Cardiac fibroblast (primary cell): Measurements from ENCODE around the gene GTPBP6.
"Not testable (repeated sequence)": the region's sequence is repeated elsewhere in the genome, so short reads cannot be mapped to it uniquely, and the experiment has no call there.

Experiments used
- DNase-seq, 2 donors: peaks; one replicate each; pipeline versions ENCODE4 v3.0.0 to v3.0.0-alpha.2; 2010; ENCODE audit warnings: low read depth in 2 of 2
- H3K4me3 ChIP-seq, 2 donors: replicated peaks in 1 of 2; 1 replicate in 1 of 2; 2 replicates in 1 of 2; pipeline ENCODE4 v1.5.1; 2011; ENCODE audit warnings: low read depth in 2 of 2, low read length in 2 of 2, mild to moderate bottlenecking in 2 of 2, moderate library complexity in 1 of 2
- CTCF ChIP-seq: IDR thresholded peaks from one replicate; pipeline ENCODE4 v1.5.1; 2011; ENCODE audit warnings: low read depth, mild to moderate bottlenecking, low read length, inconsistent platforms

GTPBP6 gene

DNA sequence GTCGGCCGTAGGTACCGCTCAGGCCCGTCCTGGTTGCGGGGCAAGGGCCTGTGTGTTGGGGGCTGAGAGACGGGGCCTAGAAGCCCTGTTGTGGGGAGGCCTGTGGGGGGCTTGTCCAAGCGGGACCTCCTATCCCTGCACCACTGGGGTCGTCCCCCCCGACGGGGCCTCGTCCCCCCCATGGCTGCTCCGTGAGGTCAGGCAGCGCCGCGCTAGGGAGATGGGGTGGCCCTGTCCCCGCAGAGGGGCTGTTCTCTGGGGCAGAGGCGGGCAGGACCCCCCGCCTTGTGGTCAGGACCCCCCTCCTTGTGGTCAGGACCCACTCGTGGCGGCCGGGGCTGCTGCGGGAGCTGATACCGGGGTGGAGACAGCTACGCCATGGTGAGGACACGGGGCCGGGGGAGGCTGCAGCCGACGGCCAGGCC lies 12.1 kb upstream of the GTPBP6 start:
- H3K4me3 ChIP-seq, result no peak overlapping the region

DNA sequence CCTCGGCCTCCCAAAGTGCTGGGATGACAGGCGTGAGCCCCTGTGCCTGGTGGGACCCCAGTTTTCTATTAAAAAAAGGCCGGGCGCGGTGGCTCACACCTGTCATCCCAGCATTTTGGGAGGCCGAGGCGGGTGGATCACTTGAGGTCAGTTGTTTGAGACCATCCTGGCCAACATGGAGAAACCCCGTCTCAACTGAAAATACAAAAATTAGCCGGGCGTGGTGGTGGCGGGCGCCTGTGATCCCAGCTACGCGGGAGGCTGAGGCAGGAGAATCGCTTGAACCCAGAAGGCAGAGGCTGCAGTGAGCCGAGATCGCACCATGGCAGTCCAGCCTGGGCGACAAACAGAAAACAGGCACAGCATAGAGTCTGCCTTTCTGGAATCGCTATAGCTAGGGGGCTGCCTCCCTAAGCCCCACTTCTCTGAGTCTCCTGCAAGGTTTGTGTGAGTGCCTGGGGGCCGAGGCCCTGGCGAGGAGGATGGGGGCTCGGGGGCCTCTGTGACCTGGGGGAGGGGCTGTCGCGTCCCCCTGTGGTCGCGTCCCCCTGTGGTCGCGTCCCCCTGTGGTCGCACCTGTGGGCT lies 11.6 kb upstream of the GTPBP6 start:
- not testable (repeated sequence) for DNase-seq, H3K4me3 ChIP-seq

More for the DNA sequence above, 12.1 kb upstream of the GTPBP6 start:
- DNase-seq, result no peak
- TF ChIP-seq CTCF, result no peak

DNA sequence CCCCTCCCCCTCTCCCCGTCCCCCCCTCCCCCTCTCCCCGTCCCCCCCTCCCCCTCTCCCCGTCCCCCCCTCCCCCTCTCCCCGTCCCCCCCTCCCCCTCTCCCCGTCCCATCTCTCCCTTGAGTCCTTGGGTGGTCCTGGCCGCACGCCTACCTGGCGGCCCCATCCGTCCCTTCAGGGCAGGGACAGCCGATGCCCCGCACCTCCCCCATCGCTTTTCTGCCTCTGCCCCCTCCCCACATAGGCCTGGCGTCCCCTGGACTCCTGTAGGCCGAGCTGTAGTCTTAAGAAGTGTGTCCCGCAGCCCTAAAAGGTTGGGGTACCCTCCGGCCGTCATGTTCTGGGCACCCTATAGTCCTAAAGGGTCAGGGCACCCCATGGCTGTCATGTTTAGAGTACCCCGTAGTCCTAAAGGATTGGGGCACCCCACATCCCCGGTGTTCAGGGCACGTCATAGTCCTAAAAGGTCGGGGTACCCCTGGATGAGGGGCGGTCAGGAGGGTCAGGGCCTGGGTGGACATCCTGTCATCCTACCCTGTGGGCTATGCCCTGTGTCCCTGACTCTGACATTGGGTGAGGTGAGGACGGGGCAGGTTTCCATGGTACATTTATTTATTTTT lies 10.8 kb upstream of the GTPBP6 start:
- DNase-seq, result no peak
- TF ChIP-seq CTCF, result no peak

GRCh38 chrX:327660-328126 lies 9.1 kb upstream of the GTPBP6 start:
- TF ChIP-seq CTCF, result no peak
- no peak overlapping the region for H3K4me3 ChIP-seq
- DNase-seq, result no peak

More for the DNA sequence above, 10.8 kb upstream of the GTPBP6 start:
- H3K4me3 ChIP-seq, result no peak overlapping the region

DNA sequence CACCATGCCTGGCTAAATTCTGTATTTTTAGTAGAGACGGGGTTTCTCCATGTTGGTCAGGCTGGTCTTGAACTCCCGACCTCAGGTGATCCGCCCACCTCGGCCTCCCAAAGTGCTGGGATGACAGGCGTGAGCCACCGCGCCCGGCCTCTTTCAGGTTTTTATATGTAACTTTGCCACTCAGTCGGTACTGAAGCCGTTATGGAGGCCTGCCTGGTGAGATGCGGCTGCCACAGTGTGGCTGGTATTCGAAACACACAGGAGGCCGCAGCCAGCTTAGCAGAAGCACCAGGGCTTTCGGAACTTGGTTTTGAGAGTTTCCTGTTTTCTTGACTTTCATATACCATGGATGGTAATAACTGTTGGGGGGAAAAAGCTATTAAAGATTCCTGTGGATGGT lies 6.1 kb upstream of the GTPBP6 start:
- not testable (repeated sequence) for DNase-seq, H3K4me3 ChIP-seq

DNA sequence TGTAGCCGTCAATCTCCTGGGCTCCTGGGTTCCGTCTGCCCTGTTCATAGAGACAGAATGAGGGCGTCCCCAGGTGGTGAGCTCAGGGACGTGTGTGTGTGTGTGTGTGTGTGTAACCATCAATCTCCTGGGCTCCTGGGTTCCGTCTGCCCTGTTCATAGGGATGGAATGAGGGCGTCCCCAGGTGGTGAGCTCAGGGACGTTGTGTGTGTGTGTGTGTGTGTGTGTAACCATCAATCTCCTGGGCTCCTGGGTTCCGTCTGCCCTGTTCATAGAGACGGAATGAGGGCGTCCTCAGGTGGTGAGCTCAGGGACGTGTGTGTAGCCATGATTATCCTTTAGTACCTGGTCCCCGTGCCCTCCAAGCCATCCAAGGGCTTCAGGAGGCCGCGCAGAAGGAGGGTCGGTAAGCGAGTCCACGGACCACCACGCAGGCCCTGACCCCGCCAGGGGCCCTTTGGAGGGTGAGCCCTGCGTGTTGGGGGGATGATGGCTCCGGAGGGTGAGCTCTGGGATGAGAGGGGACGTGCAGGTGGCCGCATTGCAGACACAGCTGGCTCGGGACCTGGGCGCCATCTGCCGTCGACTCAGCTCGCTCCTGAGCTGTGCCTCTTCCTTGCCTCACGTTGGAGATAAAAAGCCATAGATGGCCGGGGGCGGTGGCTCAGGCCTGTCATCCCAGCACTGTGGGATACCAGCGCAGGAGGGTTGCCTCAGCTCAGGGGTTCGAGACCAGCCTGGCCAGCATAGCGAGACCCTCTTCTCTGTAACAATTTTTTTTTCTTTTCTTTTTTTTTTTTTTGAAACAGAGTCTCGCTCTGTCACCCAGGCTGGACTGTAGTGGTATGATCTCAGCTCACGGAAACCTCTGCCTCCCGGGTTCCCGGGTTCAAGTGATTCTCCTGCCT lies 5.4 kb upstream of the GTPBP6 start:
- DNase-seq, result peak; percentile 63 to 68
- no peak for TF ChIP-seq CTCF
- H3K4me3 ChIP-seq, result no peak overlapping the region

DNA sequence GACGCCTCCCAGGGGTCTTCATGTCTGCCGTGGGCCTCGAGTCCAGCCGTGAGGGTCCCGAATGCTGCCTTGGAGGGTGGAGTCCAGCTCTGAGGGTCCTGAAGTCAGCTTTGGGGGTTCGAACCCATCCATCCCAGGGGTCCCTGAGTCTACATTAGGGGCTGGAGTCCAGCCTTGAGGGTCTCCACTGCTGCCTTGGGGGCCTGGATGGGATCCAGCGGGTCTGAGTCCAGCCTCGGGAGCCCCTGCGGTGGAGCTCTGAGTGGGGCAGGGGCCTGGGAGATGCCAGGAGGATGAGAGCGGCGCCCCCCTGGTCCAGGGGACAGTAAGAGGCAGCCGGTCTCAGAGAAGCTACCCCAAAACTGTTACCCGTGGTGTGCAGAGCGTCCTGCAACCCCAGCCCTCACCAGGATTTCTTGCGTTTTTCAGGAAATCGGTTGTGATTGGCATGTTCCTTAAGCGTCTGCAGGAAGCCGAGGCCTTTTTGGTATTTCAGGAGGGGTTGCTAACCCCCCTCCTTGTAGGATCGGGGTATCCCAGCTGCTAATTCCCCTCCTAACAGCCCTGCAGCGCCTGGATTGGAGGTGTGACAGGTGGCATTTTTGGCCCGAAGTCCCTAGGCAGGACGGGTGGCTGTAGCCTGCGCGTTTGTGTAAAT lies 1.7 kb upstream of the GTPBP6 start:
- peak in 1 of 2 donors; percentile 34 for DNase-seq
- H3K4me3 ChIP-seq, result peak overlapping the region; percentile 89 to 99
- no peak for TF ChIP-seq CTCF
